GM12874 (cell line): ENCODE results near the gene APBB2.

Source experiments
- TF ChIP-seq, protein P1 (sequence below): IDR thresholded peaks from 2 replicates; pipeline ENCODE4 v1.5.1; 2011; ENCODE audit warnings: low read depth, mild to moderate bottlenecking, control low read depth, low read length, moderate library complexity; ENCODE audit not compliant: insufficient read depth

Gene APBB2

DNA sequence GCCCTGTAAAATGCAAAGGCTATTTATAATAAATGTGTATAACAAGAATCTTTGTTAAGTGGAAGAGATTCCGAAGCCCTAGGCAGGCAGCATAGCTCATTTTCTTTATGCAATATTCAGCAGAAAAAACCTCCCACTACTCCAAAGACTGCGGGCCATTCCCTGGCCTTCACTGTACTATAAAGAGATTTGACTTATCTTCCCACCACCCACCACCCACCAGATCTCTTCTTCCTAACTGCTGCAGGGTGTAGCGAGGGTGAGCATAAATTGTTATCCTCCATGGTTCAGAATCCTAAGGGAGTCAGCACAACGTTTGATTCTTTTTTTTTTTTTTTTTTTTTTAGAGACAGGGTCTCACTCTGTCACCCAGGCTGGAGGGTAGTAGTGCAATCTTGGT, 349.8 kb downstream of the APBB2 start:
- TF ChIP-seq, protein P1, sequence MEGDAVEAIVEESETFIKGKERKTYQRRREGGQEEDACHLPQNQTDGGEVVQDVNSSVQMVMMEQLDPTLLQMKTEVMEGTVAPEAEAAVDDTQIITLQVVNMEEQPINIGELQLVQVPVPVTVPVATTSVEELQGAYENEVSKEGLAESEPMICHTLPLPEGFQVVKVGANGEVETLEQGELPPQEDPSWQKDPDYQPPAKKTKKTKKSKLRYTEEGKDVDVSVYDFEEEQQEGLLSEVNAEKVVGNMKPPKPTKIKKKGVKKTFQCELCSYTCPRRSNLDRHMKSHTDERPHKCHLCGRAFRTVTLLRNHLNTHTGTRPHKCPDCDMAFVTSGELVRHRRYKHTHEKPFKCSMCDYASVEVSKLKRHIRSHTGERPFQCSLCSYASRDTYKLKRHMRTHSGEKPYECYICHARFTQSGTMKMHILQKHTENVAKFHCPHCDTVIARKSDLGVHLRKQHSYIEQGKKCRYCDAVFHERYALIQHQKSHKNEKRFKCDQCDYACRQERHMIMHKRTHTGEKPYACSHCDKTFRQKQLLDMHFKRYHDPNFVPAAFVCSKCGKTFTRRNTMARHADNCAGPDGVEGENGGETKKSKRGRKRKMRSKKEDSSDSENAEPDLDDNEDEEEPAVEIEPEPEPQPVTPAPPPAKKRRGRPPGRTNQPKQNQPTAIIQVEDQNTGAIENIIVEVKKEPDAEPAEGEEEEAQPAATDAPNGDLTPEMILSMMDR: no peak

DNA sequence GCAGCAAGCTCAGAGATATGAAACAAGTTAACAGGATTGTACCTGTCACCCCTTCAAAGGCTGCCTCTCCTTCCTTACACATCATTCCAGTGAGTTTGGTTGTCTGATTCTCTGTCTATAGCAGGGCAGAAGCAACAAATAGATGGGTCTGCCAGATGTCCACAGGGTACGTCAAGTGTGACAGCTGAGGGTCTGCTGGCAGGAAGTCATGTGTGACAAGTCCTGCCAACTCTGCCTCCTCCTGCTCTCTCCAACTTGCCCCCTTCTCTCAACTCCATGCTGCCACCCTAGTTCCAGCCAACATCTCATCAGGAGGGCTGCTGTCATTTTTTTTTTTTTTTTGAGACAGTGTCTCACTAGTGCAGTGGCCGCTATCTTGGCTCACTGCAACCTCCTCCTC, 355.4 kb downstream of the APBB2 start:
- TF ChIP-seq, protein P1: no peak

DNA sequence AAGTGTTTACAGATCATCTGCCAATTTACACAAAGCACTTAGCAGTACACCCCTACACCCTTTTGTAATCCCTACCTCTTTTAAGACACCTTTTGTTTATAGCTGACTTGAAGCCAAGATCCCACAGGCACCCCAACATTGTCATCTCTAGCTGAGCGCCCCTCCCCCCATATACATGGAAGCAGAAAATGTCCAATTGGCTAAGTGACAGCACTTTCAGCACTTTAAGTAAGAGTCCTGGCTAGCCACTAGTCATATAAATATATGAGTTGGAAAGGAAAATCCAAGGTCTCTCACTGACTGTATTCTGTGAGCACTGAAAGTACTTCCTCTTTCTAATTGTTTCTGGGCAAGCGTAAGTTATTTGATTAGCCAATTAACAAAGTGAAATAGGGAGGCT, 356.4 kb downstream of the APBB2 start:
- TF ChIP-seq, protein P1: no peak

DNA sequence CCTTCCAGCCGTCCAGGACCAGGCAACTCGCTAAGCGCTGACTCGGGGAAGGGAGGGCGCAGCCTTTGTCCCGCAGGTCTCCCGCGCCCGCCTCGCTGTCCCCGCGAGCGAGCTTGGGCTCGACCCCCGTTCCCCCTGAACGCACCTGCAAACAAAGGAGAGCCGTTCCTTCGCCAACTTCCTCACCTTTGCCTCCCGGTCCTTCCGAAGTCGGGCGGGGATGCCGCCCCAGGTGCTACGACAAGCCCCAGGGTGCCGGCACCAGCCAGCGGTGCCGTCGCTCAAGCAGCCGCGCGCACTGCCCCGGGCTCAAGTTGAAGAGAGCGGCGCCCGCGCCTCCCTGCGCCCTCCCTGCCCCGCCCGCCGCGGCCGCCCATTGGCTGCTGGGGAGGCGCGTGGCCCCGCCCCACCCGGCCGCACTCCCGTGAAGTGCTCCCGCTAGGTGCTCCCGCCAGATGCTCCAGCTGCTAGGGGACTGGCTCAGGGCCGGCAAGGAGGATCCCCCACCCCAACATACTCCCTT, 357.4 kb downstream of the APBB2 start:
- TF ChIP-seq, protein P1: no peak

DNA sequence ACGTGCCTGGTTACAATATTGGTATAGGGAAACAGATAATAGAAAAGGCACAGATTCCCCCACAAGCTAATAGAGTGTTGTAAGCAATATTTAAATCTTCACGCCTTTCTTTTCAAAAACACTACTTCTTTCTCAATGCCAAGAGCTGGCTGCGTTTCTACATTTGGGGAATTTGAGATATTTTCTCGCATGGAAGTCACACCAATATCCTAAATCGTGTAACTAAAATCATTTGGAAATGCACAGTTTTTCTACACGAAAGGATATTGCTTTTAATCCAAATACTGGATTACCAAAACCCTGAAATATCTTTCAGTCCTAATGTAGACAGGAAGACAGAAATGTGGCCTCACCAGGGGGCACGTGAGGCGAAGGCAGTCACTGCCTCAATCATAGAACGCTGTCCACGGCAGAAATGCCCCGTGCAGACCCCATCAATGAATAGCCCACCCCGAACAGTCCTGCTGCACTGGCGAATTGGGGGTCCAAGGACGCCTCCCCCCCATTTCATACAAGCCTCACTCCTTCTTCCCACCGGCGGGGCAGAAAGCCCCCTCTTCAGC, 358.0 kb downstream of the APBB2 start:
- TF ChIP-seq, protein P1: no peak

DNA sequence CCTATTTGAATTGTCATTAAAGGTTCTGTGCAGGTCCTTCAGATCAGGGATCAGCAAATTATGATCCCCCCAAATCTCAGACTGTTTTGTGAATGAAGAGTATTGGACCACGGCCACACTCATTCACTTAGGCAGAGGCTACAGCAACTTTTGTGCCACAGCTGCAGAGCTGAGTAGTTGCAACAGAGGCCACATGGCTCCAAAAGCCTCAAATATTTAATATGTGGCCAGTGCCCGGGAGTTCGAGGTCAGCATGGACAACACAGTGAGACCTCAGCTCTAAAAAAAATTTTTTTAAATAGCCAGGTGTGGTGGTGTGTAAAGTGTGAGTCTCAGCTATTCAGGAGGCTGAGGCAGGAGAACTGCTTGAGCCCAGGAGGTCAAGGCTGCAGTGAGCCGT, 363.8 kb downstream of the APBB2 start:
- TF ChIP-seq, protein P1: no peak

GRCh38 chr4:40848940-40849339, 365.4 kb downstream of the APBB2 start:
- TF ChIP-seq, protein P1: no peak
